ENCODE measurements around the gene SLC31A2. TPM values are rescaled to one million over a fixed set of nuclear protein-coding genes. Genes with fewer than 3 reads are reported as not detected.

Gene SLC31A2
- polyA plus RNA-seq, 1 experiment = 10.7 TPM

GRCh38 chr9:113160571-113160970, 9.8 kb downstream of the SLC31A2 start:
- no peak for DNase-seq (ENCODE audit: low read depth)
- TF ChIP-seq CTCF (IDR thresholded peaks at IDR 0.05; ENCODE audit: insufficient read depth, low read depth, low read length) = no peak
- Histone ChIP-seq H3K36me3 (ENCODE audit: control insufficient read depth, insufficient read depth, low read length) (peaks cover 13% of the 10 kb centered on the region), H3K27me3 (ENCODE audit: control insufficient read depth, insufficient read depth, low read length) (no peaks in the 10 kb centered on the region), H3K4me3 (ENCODE audit: low read depth, low read length) (no peak overlapping the region)
- ChIA-PET POLR2A (no interaction called here), CTCF (interaction anchor here (1.0 to 1.2 kb wide), 2 partner anchors 48 to 67 kb away, joined by 3 read pairs; no protein-coding TSS in a partner anchor)

GRCh38 chr9:113163001-113163400, 12.2 kb downstream of the SLC31A2 start:
- POLR2A ChIA-PET = no interaction called here
- CTCF ChIA-PET = interaction anchor here (1.1 kb wide), 1 partner anchor 11 kb away, joined by 4 read pairs; no protein-coding TSS in a partner anchor
- TF ChIP-seq CTCF (IDR thresholded peaks at IDR 0.05; ENCODE audit: insufficient read depth, low read depth, low read length) = no peak
- Histone ChIP-seq H3K27me3 (ENCODE audit: control insufficient read depth, insufficient read depth, low read length) (no peaks in the 10 kb centered on the region), H3K4me3 (ENCODE audit: low read depth, low read length) (no peak overlapping the region), H3K36me3 (ENCODE audit: control insufficient read depth, insufficient read depth, low read length) (peaks cover 24% of the 10 kb centered on the region)
- DNase-seq (ENCODE audit: low read depth) = no peak

- CTCF ChIA-PET = interaction anchor here (0.8 to 1.2 kb wide), 2 partner anchors 14 to 53 kb away, joined by 3 to 4 read pairs; partner anchors contain the start of gene SLC31A2
- POLR2A ChIA-PET = no interaction called here
- no peak for TF ChIP-seq CTCF (IDR thresholded peaks at IDR 0.05; ENCODE audit: insufficient read depth, low read depth, low read length)
- Histone ChIP-seq H3K36me3 (ENCODE audit: control insufficient read depth, insufficient read depth, low read length) (peaks cover 37% of the 10 kb centered on the region), H3K4me3 (ENCODE audit: low read depth, low read length) (no peak overlapping the region), H3K27me3 (ENCODE audit: control insufficient read depth, insufficient read depth, low read length) (no peaks in the 10 kb centered on the region)
- DNase-seq (ENCODE audit: low read depth) = peak; percentile 26
These were observed 13.9 kb downstream of the SLC31A2 start for GRCh38 chr9:113164536-113165300.

- H3K4me3 ChIP-seq (ENCODE audit: low read depth, low read length) = no peak overlapping the region
- peaks cover 44% of the 10 kb centered on the region for H3K36me3 ChIP-seq (ENCODE audit: control insufficient read depth, insufficient read depth, low read length)
- H3K27me3 ChIP-seq (ENCODE audit: control insufficient read depth, insufficient read depth, low read length) = no peaks in the 10 kb centered on the region
- no peak for DNase-seq (ENCODE audit: low read depth)
- TF ChIP-seq CTCF (IDR thresholded peaks at IDR 0.05; ENCODE audit: insufficient read depth, low read depth, low read length) = no peak
- POLR2A ChIA-PET = no interaction called here
- CTCF ChIA-PET = no interaction called here
These were observed 15.2 kb downstream of the SLC31A2 start for GRCh38 chr9:113166039-113166438.

GRCh38 chr9:113168809-113169208, 18.0 kb downstream of the SLC31A2 start:
- Histone ChIP-seq H3K27me3 (ENCODE audit: control insufficient read depth, insufficient read depth, low read length) (no peaks in the 10 kb centered on the region), H3K36me3 (ENCODE audit: control insufficient read depth, insufficient read depth, low read length) (peaks cover 39% of the 10 kb centered on the region), H3K4me3 (ENCODE audit: low read depth, low read length) (no peak overlapping the region)
- TF ChIP-seq CTCF (IDR thresholded peaks at IDR 0.05; ENCODE audit: insufficient read depth, low read depth, low read length) = no peak
- POLR2A ChIA-PET = no interaction called here
- no peak for DNase-seq (ENCODE audit: low read depth)
- CTCF ChIA-PET = no interaction called here
